GM19238 (cell line): ENCODE measurements around the gene FGF3.
"Not testable (repeated sequence)": the region's sequence is repeated elsewhere in the genome, so short reads cannot be mapped to it uniquely, and the experiment has no call there.

Experiments used
- DNase-seq: peaks from one replicate; pipeline ENCODE4 v3.0.0; 2011; ENCODE audit warnings: low spot score; ENCODE audit not compliant: insufficient read length

The FGF3 gene

GRCh38 chr11:69773626-69774353 is 45.4 kb downstream of the FGF3 start:
- DNase-seq, result no peak

- DNase-seq, result no peak
Measured at GRCh38 chr11:69771466-69771865, 47.8 kb downstream of the FGF3 start.

- no peak for DNase-seq
Measured at GRCh38 chr11:69770540-69770939, 48.7 kb downstream of the FGF3 start.

- no peak for DNase-seq
Measured at GRCh38 chr11:69765498-69765995, 53.7 kb downstream of the FGF3 start.

GRCh38 chr11:69764918-69765317 is 54.3 kb downstream of the FGF3 start:
- not testable (repeated sequence) for DNase-seq

- DNase-seq, result no peak
Measured at GRCh38 chr11:69760319-69760718, 58.9 kb downstream of the FGF3 start.
